ENCODE measurements around the gene RAB36.

DNA sequence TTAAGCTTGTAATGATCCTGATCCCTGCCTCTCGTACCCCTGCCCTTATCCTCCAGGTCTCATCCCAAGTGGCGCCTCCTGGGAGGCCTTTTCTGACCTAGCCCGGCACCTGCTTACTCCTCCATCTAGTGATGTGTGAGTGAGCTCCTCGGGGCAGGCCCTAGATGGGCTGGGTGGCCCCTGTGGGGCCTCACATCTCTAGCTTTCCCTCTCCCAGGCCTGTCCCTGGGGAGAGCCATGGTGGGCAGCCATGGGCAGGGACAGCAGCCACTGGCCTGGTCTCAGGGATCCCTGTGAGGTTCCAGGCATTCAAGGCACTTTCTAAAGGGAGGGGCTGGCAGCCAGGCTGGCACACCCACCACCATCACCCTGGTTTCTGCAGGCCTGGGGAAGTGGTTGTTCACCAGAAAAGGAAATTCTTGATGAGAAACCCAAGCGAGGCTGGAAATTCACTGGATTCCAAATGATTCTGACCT lies 47.0 kb upstream of the RAB36 start:
- TF ChIP-seq TARDBP (IDR thresholded peaks at IDR 0.05) (no peak), SP1 (IDR thresholded peaks at IDR 0.05) (no peak), ARNT (IDR thresholded peaks at IDR 0.05) (no peak), HDGF (IDR thresholded peaks at IDR 0.05; ENCODE audit: borderline replicate concordance) (no peak), SUZ12 (IDR thresholded peaks at IDR 0.05) (no peak)
